Adrenal gland (tissue), 12 donors: ENCODE measurements around the gene CCS. TPM values are rescaled to one million over a fixed set of nuclear protein-coding genes. Genes with fewer than 3 reads are reported as not detected.

ENCODE experiments used
- DNase-seq, 7 donors: peaks; one replicate each; pipeline ENCODE4 v3.0.0-alpha.2; 2019 to 2020
- H3K27ac ChIP-seq, 5 donors: fragments of 200-600 bp; sonication (generic) in 4 of 5; 1 replicate in 3 of 5; 2 replicates in 2 of 5; pipeline versions ENCODE4 v1.5.1 to v1.8.0; 2016 to 2020; ENCODE audit warnings: mild to moderate bottlenecking in 1 of 5
- H3K27me3 ChIP-seq: fragments of 200-600 bp; 2 replicates; pipeline ENCODE4 v1.8.0; 2021
- H3K36me3 ChIP-seq, 2 donors: fragments of 200-600 bp; replicated peaks in 1 of 2; 1 replicate in 1 of 2; 2 replicates in 1 of 2; pipeline versions ENCODE4 v1.5.1 to v1.8.0; 2018 to 2022
- H3K4me1 ChIP-seq, 2 donors: fragments of 200-600 bp; replicated peaks in 1 of 2; 1 replicate in 1 of 2; 2 replicates in 1 of 2; pipeline versions ENCODE4 v1.5.1 to v1.8.0; 2018 to 2021
- H3K4me3 ChIP-seq, 4 donors: fragments of 200-600 bp; sonication (generic) in 3 of 4; one replicate each; pipeline ENCODE4 v1.5.1; 2016 to 2018
- H3K9me3 ChIP-seq, 3 donors: fragments of 200-600 bp; sonication (generic) in 1 of 3; replicated peaks in 1 of 3; 1 replicate in 2 of 3; 2 replicates in 1 of 3; pipeline versions ENCODE4 v1.5.1 to v1.8.0; 2016 to 2021
- CTCF ChIP-seq, 6 experiments: fragments of 450-650 bp in 4 of 6; fragments of 200-600 bp in 2 of 6; sonication (generic) in 1 of 6; IDR thresholded peaks; 1 replicate in 5 of 6; 2 replicates in 1 of 6; pipeline versions ENCODE4 v1.5.1 to v1.8.0; 2016 to 2021; ENCODE audit warnings: antibody characterized with exemption in 6 of 6, mild to moderate bottlenecking in 2 of 6, moderate library complexity in 1 of 6
- POLR2A ChIP-seq, 2 donors: fragments of 450-650 bp; IDR thresholded peaks; one replicate each; pipeline ENCODE4 v1.6.1; 2017; ENCODE audit warnings: antibody characterized with exemption in 2 of 2, mild to moderate bottlenecking in 2 of 2, moderate library complexity in 1 of 2
- WGBS, 4 donors: extraction: QIAGEN DNeasy Blood & Tissue Kit in 2 of 4; methylation state at CpG; one replicate each; pipeline versions ENCODE4 v1.1.5 to v1.1.7; 2013 to 2017; 5-methylcytosine and 5-hydroxymethylcytosine counted together
- intact Hi-C, 2 donors: fragments of 100-400 bp; cut with DNase I; formaldehyde crosslinking; loops; one replicate each; pipeline versions ENCODE4 v1.14.1 to v1.15.0; 2022 to 2023
- polyA plus RNA-seq, 3 donors: library from polyadenylated mRNA; stranded (reverse); fragments of 200-250 nt in 2 of 3; fragments of 350-450 nt in 1 of 3; fragmentation: Illumina TruSeq in 1 of 3; extraction: RNeasy Lipid Tissue Mini Kit (QIAGEN cat#74804) in 1 of 3; gene quantifications; one replicate each; pipeline ENCODE4 v1.2.3, GENCODE V29; 2013 to 2014
- total RNA-seq, 9 donors: library from RNA; depleted of rRNA in 4 of 9; stranded (reverse); fragments of >200 nt in 4 of 9; fragments of 120-200 nt in 1 of 9; fragmentation: NEBNext Ultra II Directional in 1 of 9; extraction: Animal tissue kit (Norgen Biotek cat#: 25700) in 1 of 9; gene quantifications; one replicate each; pipeline versions ENCODE4 v1.1.0 to v1.2.4, GENCODE V29; 2013 to 2023
- donor health status: healthy with polysubstance abuse.
- donor health status: Bipolar disorder and iron deficiency.
- donor health status: DM: yes; HTN: yes; CAD: no.
- donor health status: DM: no; HTN: no; CAD: no.
- donor health status: DM: no; HTN: no; CAD: no.
- donor health status: DM: yes; HTN: yes; CAD: no.

Gene CCS
- total and polyA plus RNA-seq, 12 donors = 21.9 to 204 (median 47.8) TPM

DNA sequence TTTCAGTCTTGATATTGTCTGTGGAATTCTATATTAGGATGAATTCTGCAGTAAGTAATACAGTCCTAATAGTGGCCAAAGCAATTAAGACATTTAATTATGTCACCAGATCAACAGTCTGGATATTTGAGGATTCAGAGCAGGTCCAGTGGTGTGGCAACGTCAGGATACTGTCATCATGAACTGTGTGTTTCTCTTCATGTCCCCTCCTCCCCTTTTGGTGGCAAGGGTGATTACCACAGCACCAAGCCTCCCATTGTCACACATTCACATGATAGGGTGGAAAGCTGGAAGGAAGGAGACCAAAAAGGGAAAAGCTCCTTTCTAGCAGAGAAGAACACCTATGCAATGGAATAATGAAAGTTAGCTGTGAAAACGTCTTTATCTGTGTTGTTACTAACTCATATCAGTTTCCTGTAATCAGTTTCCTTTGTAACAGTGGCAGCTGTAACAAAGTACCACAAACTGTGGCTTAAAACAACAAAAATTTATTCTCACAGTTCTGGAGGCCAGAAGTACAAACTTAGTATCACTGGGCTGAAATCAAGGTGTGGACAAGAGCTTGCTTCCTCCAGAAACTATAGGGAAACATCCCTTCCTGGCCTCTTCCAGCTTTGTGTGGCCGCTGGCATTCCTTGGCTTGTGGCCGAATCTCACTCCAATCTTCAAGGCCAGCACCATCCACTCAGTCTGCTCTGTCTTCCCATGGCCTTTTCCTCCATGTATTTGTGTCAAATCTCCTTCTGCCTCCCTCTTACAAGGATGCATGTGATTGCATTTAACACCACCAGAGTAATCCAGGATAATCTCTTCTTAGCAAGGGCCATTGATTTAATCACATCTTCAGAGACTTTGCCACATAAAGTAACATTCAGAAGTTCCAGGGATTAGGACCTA lies 17.0 kb downstream of the CCS start:
- H3K27ac ChIP-seq = no peak overlapping the region
- H3K4me3 ChIP-seq = no peak overlapping the region
- H3K27me3 ChIP-seq = no peaks in the 10 kb centered on the region
- H3K4me1 ChIP-seq = peaks cover 12 to 17% of the 10 kb centered on the region in 2 donors
- peaks cover 0 to 14% of the 10 kb centered on the region in 2 donors for H3K36me3 ChIP-seq
- TF ChIP-seq POLR2A (IDR thresholded peaks at IDR 0.05) = no peak
- TF ChIP-seq CTCF (IDR thresholded peaks at IDR 0.05) = no peak
- H3K9me3 ChIP-seq = no peaks in the 10 kb centered on the region
- WGBS, 4 donors = 38 to 53% (median 49%) methylated on average over 4 of the region's 4 CpGs
- DNase-seq = no peak
- intact Hi-C loops = no loop called here

DNA sequence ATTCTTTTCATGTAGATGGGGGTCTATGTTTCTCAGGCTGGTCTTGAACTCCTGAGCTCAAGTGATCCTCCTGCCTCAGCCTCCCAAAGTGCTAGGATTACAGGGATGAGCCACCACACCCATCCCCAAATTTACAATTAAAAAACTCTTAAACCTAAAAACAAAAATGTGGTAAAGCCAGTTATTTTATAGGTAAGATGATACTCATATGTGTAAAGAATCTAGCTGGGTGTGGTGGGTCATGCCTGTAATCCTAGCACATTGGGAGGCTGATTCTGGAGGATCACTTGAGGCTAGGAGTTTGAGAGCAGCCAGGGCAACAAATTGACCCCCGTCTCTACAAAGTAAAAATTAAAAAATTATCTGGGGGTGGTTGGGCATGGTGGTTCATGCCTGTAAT lies 19.5 kb downstream of the CCS start:
- Histone ChIP-seq H3K4me1 (peaks cover 7 to 14% of the 10 kb centered on the region in 2 donors), H3K4me3 (no peak overlapping the region), H3K36me3 (no peaks in the 10 kb centered on the region), H3K9me3 (no peaks in the 10 kb centered on the region), H3K27ac (no peak overlapping the region), H3K27me3 (no peaks in the 10 kb centered on the region)
- DNase-seq = no peak
- intact Hi-C loops = no loop called here
- TF ChIP-seq CTCF (IDR thresholded peaks at IDR 0.05) = no peak
- no peak for TF ChIP-seq POLR2A (IDR thresholded peaks at IDR 0.05)
- WGBS, 4 donors = 86 to 95% (median 92%) methylated on average over 1 of the region's 1 CpG

DNA sequence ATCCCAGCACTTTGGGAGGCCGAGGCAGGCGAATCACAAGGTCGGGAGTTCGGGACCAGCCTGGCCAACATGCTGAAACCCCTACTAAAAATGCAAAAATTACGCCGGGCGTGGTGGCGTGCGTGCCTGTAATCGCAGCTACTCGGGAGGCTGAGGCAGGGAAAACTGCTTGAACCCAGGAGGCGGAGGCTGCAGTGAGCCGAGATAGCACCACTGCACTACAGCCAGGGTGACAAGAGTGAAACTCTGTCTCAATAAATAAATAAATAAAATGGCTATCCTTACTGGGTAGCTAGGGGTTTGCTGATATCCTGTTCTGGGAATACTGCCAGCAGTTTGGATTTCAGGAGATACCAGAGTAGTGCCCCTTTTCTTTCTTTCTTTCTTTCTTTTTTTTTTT lies 21.1 kb downstream of the CCS start:
- intact Hi-C loops = no loop called here
- TF ChIP-seq POLR2A (IDR thresholded peaks at IDR 0.05) (no peak), CTCF (IDR thresholded peaks at IDR 0.05) (no peak)
- H3K27ac ChIP-seq = no peak overlapping the region
- H3K27me3 ChIP-seq = no peaks in the 10 kb centered on the region
- no peaks in the 10 kb centered on the region for H3K36me3 ChIP-seq
- no peak overlapping the region for H3K4me3 ChIP-seq
- peak in 1 of 7 donors; percentile 41 for DNase-seq
- 76 to 86% (median 78%) methylated on average over 13 of the region's 13 CpGs for WGBS, 4 donors
- H3K9me3 ChIP-seq = no peaks in the 10 kb centered on the region
- peaks cover 11 to 17% of the 10 kb centered on the region in 2 donors for H3K4me1 ChIP-seq

DNA sequence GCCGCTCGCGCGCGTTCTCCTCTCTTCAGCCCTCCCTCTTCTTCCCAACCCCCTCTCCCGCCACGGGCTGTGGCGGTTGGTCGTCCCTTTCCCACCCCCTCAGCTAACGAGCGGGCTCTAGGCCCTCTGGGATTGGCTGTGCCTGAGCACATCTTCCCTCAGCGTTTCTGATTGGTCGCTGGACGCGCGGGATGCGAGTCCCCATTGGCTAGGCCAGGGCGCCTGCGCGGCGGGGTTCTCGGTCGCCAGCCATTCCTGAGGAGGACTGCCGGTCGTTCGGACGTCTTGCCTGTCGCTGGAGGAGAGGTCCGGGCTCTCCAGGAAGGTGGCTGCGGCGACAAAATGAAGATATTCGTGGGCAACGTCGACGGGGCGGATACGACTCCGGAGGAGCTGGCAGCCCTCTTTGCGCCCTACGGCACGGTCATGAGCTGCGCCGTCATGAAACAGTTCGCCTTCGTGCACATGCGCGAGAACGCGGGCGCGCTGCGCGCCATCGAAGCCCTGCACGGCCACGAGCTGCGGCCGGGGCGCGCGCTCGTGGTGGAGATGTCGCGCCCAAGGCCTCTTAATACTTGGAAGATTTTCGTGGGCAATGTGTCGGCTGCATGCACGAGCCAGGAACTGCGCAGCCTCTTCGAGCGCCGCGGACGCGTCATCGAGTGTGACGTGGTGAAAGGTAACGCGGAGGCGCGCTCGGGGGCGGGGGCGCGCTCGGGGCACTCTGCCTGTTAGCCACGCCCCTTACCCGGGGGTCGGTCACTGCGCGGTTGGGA lies 23.6 kb downstream of the CCS start, which contains the start of gene RBM14:
Gene RBM14 (plus strand): TSS at position 252 of the 776 bp plus-strand sequence. CDS start 91 bp downstream, at position 343.
- Histone ChIP-seq H3K9me3 (no peaks in the 10 kb centered on the region), H3K27ac (peak within 1 kb of the TSS; percentile 94 to 98 (median 97)), H3K27me3 (no peaks in the 10 kb centered on the region), H3K4me1 (peaks cover 12 to 41% of the 10 kb centered on the region in 2 donors), H3K4me3 (peak within 1 kb of the TSS; percentile 57 to 98 (median 82)), H3K36me3 (no peaks in the 10 kb centered on the region)
- intact Hi-C loops = no loop called here
- peak; percentile 99 to 100 (median 99) for DNase-seq
- TF ChIP-seq POLR2A (IDR thresholded peaks at IDR 0.05) (peak; percentile 98 to 99), CTCF (IDR thresholded peaks at IDR 0.05) (no peak)
- 0 to 1% (median 1%) methylated on average over 11 to 90 of the region's 90 CpGs for WGBS, 4 donors
